Prostate gland (tissue), 2 donors: ENCODE results near the gene OR4C6. TPM values are rescaled to one million over a fixed set of nuclear protein-coding genes. Genes with fewer than 3 reads are reported as not detected.

Experiments
- DNase-seq: peaks from one replicate; pipeline ENCODE4 v3.0.0-alpha.2; 2019; ENCODE audit warnings: low spot score
- H3K27ac ChIP-seq, 2 donors: fragments of 200-600 bp; sonication (generic); 2 replicates each; pipeline ENCODE4 v1.5.1; 2017 to 2019
- H3K27me3 ChIP-seq: fragments of 200-600 bp; sonication (generic); replicated peaks from 2 replicates; pipeline ENCODE4 v1.5.1; 2019; ENCODE audit not compliant: insufficient read depth
- H3K36me3 ChIP-seq, 2 donors: fragments of 200-600 bp; sonication (generic); 1 replicate in 1 of 2; 2 replicates in 1 of 2; pipeline versions ENCODE4 v1.5.1 to v1.8.1; 2017 to 2019
- H3K4me1 ChIP-seq: fragments of 200-600 bp; sonication (generic); replicated peaks from 2 replicates; pipeline ENCODE4 v1.5.1; 2019
- H3K4me3 ChIP-seq, 2 donors: fragments of 200-600 bp; sonication (generic); 2 replicates each; pipeline ENCODE4 v1.5.1; 2017 to 2019
- H3K9me3 ChIP-seq: fragments of 200-600 bp; sonication (generic); 2 replicates; pipeline ENCODE4 v1.5.1; 2017
- POLR2A ChIP-seq: fragments of 450-650 bp; IDR thresholded peaks from one replicate; pipeline ENCODE4 v1.6.1; 2016; ENCODE audit warnings: antibody characterized with exemption, mild to moderate bottlenecking
- POLR2AphosphoS5 ChIP-seq: sonication (generic); formaldehyde crosslinking; IDR thresholded peaks from one replicate; pipeline ENCODE4 v1.6.1; 2017; ENCODE audit warnings: antibody characterized with exemption
- WGBS: methylation state at CpG from one replicate; pipeline ENCODE4 v1.1.5; 2018; 5-methylcytosine and 5-hydroxymethylcytosine counted together
- intact Hi-C: fragments of 100-400 bp; cut with DNase I; formaldehyde crosslinking; loops from one replicate; pipeline ENCODE4 v1.14.2; 2022
- total RNA-seq, 2 donors: library from RNA; depleted of rRNA; stranded (reverse); fragments of >200 nt; gene quantifications; one replicate each; pipeline ENCODE4 v1.1.0, GENCODE V29; 2016
- TF ChIP-seq, protein P1 (sequence below), 4 experiments: fragments of 200-600 bp in 2 of 4; fragments of 450-650 bp in 2 of 4; sonication (generic) in 2 of 4; IDR thresholded peaks; 1 replicate in 3 of 4; 2 replicates in 1 of 4; pipeline ENCODE4 v1.5.1; 2016 to 2019; ENCODE audit warnings: antibody characterized with exemption in 4 of 4, mild to moderate bottlenecking in 2 of 4, moderate library complexity in 2 of 4

OR4C6 gene
- total RNA-seq, result not detected

DNA sequence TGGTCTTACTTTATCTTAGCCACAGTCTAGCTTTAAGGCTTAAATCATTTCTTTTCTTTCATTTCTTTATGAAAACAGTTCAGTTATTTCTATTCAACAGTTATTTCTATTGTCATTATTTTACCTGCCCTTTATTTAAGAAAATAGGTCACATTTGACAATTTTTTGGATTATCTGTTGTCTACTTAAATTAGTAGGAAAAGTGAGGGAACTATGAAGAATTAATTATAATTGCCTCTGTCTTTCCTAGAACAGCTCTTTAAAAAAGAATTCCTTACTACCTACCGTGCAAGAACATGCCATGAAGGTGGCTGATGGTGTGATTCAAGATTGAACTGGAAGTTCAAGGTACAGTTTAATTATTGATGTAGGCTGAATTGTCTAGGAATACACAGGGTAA lies at the start of gene OR4C6:
Gene OR4C6, plus strand, starts transcription at position 301 of the 400 bp plus-strand sequence. CDS start 2,966 bp downstream, outside the sequence.
- H3K27ac ChIP-seq, result no peak within 1 kb of the TSS
- no peaks in the 10 kb centered on the region for H3K36me3 ChIP-seq
- DNase-seq, result no peak
- no peaks in the 10 kb centered on the region for H3K4me1 ChIP-seq
- no peak within 1 kb of the TSS for H3K4me3 ChIP-seq
- no peaks in the 10 kb centered on the region for H3K9me3 ChIP-seq
- TF ChIP-seq, protein P1, sequence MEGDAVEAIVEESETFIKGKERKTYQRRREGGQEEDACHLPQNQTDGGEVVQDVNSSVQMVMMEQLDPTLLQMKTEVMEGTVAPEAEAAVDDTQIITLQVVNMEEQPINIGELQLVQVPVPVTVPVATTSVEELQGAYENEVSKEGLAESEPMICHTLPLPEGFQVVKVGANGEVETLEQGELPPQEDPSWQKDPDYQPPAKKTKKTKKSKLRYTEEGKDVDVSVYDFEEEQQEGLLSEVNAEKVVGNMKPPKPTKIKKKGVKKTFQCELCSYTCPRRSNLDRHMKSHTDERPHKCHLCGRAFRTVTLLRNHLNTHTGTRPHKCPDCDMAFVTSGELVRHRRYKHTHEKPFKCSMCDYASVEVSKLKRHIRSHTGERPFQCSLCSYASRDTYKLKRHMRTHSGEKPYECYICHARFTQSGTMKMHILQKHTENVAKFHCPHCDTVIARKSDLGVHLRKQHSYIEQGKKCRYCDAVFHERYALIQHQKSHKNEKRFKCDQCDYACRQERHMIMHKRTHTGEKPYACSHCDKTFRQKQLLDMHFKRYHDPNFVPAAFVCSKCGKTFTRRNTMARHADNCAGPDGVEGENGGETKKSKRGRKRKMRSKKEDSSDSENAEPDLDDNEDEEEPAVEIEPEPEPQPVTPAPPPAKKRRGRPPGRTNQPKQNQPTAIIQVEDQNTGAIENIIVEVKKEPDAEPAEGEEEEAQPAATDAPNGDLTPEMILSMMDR (IDR thresholded peaks at IDR 0.05), result no peak
- no peak for TF ChIP-seq POLR2A
- no peak for TF ChIP-seq POLR2AphosphoS5
- no peaks in the 10 kb centered on the region for H3K27me3 ChIP-seq
- intact Hi-C loops, result no loop called here
- 87% methylated on average over 1 of the region's 1 CpG for WGBS

DNA sequence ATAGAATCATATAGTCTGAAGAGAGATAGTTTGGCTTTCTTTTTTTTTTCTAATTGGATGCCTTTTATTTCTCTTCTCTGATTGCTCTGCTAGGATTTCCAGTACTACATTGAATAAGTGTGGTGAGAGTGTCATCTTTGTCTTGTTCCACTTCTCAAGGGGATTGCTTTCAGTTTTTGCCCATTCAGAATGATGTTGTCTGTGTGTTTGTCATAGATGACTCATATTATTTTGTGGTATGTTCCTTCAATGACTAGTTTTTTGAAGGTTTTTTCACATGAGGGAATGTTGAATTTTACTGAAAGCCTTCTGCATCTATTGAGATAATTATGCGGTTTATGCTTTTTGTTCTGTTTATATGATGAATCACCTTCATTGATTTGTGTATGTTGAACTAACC lies 37.5 kb upstream of the OR4C6 start:
- no peaks in the 10 kb centered on the region for H3K9me3 ChIP-seq
- H3K4me1 ChIP-seq, result no peaks in the 10 kb centered on the region
- DNase-seq, result no peak
- H3K27ac ChIP-seq, result no peak overlapping the region
- no peaks in the 10 kb centered on the region for H3K27me3 ChIP-seq
- H3K36me3 ChIP-seq, result no peaks in the 10 kb centered on the region
- TF ChIP-seq POLR2A (no peak), POLR2AphosphoS5 (no peak)
- TF ChIP-seq, protein P1 (IDR thresholded peaks at IDR 0.05), result no peak
- intact Hi-C loops, result no loop called here
- H3K4me3 ChIP-seq, result no peak overlapping the region
- WGBS, result 83% methylated on average over 1 of the region's 1 CpG

DNA sequence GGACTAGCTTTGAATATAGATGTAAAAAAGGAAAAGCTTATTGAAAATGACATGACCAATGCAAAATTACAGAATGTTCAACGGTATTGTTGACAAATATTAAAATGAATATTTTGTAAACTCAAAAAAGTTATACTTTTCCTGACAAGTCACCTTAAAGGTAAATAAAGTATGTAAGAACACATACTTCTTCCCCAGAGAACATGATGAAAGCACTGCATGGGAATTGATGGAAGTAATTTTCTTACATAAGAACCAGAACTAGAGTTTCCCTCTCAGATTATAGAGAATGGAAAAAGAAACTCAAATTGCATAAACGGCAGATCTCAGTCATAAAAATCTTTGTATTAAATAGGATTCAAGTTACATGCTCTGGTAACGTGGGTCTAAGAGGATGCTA lies 27.2 kb upstream of the OR4C6 start, which contains the start of gene OR4P4:
Gene OR4P4, plus strand, starts transcription at position 301 of the 400 bp plus-strand sequence.
- H3K4me1 ChIP-seq, result no peaks in the 10 kb centered on the region
- TF ChIP-seq POLR2A (no peak), POLR2AphosphoS5 (no peak)
- TF ChIP-seq, protein P1 (IDR thresholded peaks at IDR 0.05), result no peak
- H3K27me3 ChIP-seq, result no peaks in the 10 kb centered on the region
- intact Hi-C loops, result no loop called here
- 48% methylated on average over 3 of the region's 3 CpGs for WGBS
- DNase-seq, result no peak
- H3K9me3 ChIP-seq, result no peaks in the 10 kb centered on the region
- no peak within 1 kb of the TSS for H3K4me3 ChIP-seq
- H3K36me3 ChIP-seq, result no peaks in the 10 kb centered on the region
- H3K27ac ChIP-seq, result no peak within 1 kb of the TSS

DNA sequence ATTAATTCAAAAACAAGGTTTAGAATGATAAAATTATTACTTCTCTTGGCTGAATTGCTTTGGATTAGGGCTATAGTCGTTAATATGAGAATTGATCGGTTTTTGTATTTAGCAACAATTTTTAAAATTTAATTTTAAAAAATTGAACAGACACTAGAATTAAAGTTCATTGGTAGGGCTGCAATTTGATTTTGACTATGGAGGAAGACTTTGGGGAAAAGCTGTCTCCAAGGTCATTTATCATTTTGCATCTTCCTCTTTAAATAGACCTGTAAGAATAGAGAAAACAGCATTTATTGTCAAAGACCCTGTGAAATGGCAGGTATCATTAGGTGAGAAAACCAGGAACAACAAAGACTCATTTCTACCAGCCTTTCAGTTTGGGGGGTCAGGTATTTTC lies 14.0 kb upstream of the OR4C6 start, which contains the start of gene OR4S2:
Gene OR4S2, plus strand, starts transcription at position 301 of the 400 bp plus-strand sequence. CDS start 2,577 bp downstream, outside the sequence.
- H3K4me3 ChIP-seq, result no peak within 1 kb of the TSS
- no peak within 1 kb of the TSS for H3K27ac ChIP-seq
- intact Hi-C loops, result no loop called here
- no peaks in the 10 kb centered on the region for H3K27me3 ChIP-seq
- H3K4me1 ChIP-seq, result no peaks in the 10 kb centered on the region
- no peak for DNase-seq
- H3K9me3 ChIP-seq, result no peaks in the 10 kb centered on the region
- TF ChIP-seq POLR2AphosphoS5 (no peak), POLR2A (no peak)
- TF ChIP-seq, protein P1 (IDR thresholded peaks at IDR 0.05), result no peak
- WGBS, result 75% methylated on average over 2 of the region's 2 CpGs
- H3K36me3 ChIP-seq, result no peaks in the 10 kb centered on the region

DNA sequence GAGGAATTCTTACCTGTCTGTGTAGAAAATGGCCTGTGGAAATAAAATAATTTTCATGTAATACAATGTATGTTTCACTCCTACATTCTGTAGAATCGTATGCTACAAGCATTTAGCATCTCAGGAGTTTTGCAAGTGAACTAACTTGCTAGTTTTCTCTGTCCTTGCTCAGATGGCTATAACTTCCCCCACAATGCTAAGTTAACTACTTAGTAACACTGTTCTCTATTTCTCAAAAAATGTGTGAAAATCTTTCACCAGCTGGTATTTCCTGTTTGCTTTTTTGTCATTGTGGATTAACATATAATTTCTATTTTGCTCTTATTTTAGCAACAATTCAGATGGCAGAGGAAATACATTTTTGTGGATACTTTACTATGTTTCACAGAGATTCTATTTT lies 9.4 kb upstream of the OR4C6 start:
- Histone ChIP-seq H3K4me3 (no peak overlapping the region), H3K27ac (no peak overlapping the region), H3K4me1 (no peaks in the 10 kb centered on the region), H3K9me3 (no peaks in the 10 kb centered on the region), H3K36me3 (no peaks in the 10 kb centered on the region), H3K27me3 (no peaks in the 10 kb centered on the region)
- intact Hi-C loops, result no loop called here
- TF ChIP-seq POLR2AphosphoS5, result no peak
- TF ChIP-seq POLR2A, result no peak
- TF ChIP-seq, protein P1 (IDR thresholded peaks at IDR 0.05), result no peak
- no peak for DNase-seq
- WGBS, result 50% methylated on average over 1 of the region's 1 CpG
